Nucleus accumbens (tissue), 56 donors: Measurements from ENCODE around the gene KCNH3.
"Not testable (repeated sequence)": the region's sequence is repeated elsewhere in the genome, so short reads cannot be mapped to it uniquely, and the experiment has no call there.

Experiments used
- DNase-seq, 56 donors: peaks; one replicate each; lab custom pipeline; 2025; lab: John Stamatoyannopoulos, UW

Gene KCNH3

DNA sequence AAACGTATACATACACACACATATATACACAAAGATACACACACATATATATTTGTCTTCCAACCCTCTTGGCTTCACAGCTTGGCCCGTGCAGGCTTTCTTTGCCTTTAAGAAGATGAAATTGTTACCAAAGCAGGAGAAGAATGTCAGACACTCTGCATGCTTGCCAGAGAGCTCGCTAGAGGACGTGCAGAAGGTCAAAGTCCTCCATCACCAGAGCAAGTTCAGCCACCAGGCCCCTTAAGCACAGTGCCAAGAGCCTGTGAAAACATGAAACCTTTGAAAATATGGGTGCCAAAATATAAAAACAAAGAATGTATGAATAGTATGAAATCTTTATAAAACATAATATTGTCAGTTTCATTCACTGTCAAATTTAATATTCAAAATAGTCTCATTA, 44.0 kb downstream of the KCNH3 start:
- no peak for DNase-seq

DNA sequence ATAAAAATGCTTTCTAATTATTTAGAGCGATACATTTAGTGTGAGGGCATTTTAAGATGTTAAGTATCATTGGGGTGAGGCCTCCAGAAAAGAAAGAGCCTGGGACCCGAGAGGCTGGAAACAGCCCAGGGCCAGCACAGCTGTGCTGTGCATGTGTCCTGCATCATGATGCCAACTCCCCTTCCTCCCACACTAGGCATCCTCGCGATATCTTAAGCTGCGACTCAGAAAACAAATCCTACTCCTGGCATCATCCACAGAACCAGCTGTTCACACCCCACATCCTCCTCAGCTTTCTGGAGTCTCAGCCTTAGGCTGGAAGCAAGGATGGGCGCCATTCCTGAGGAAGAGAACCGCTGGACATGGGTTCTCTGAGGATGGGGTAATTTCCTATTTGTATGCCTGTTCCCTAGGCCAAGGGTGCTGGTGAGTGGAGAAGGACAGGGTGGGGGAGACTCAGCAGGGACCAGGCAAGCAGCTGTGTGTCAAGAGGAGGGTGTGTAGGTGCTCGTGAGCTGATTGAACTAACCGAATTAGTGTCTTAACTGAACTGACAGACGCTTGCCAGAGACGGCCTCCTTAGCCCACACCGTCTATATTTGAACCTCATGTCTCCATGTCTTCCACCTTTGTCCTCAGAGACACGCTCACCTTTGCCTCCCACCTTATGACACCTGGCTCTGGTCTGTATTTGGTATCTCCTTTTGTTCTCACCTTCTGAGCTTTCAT, 44.7 kb downstream of the KCNH3 start:
- DNase-seq: peak in 11 of 56 donors; percentile 4 to 43 (median 23)

DNA sequence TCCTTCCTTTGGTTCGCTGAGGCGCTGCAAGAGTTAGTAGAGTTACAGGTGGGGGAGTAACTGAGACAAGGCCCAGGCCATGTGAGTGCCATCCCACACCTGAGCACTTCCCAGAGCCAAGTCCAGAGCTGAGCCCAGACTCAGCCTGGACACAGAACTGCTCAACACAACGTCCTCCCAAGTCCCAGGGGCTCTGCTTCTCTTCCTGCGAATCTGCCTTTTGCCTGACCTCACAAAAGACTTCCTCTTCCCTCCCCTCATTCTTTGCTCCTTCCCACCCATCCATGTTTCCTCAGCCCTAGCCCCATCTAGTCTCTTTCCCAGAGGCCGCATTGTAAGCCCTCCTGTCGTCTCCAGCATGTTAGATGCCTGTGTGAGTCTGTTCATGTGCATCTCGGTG, 45.8 kb downstream of the KCNH3 start:
- DNase-seq: no peak

- peak in 10 of 56 donors; percentile 2 to 35 (median 16) for DNase-seq
Observed at GRCh38 chr12:49585477-49586459, 46.9 kb downstream of the KCNH3 start.

- no peak for DNase-seq
Observed at GRCh38 chr12:49587174-49587908, 48.5 kb downstream of the KCNH3 start.

GRCh38 chr12:49588281-49588680, 49.5 kb downstream of the KCNH3 start:
- no peak for DNase-seq

GRCh38 chr12:49588721-49589516, 50.1 kb downstream of the KCNH3 start:
- DNase-seq: peak in 3 of 56 donors; percentile 5 to 46 (median 12)

GRCh38 chr12:49598527-49598926, 59.7 kb downstream of the KCNH3 start:
- DNase-seq: no peak

DNA sequence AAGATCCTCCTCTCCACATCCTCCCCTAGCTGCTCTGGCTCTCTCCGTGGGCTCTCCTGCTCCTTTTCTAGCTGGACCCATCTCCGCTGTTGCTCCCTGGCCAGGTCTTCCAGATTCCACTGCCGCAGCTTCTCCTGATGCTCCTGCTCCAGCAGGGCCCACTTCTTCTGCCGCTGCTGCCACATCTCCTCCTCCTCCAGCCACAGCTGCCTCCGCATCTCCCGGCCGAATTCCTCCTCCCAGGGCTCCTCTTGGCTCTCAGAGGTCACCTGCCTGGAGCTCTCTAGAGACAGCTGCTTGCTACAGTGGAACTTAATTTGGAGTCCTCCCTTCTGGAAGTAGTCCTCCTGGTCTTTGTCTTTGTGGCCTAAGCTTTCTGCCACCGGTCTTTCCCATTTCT, 61.1 kb downstream of the KCNH3 start:
- DNase-seq: no peak

DNA sequence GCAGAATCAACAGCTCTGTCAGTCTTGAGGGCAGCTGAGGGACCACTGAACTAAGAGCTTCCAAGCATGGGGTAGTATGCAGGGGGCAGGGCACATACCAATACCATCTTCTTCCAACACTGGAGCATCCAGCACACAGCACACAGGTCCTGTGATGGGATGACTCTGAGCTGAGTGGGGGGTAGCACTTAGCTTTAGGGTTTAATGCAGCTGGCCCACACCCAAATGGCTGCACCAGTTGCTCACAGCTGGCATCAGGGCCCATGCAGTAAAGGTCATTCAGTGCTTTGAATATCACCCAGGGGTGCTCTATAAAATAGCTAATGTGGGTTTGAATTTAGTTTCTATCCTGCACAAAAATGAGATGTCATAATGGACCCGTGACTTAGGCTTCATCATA, 64.9 kb downstream of the KCNH3 start:
- no peak for DNase-seq

- DNase-seq: no peak
Observed at GRCh38 chr12:49604856-49605255, 66.0 kb downstream of the KCNH3 start.

GRCh38 chr12:49605539-49605938, 66.7 kb downstream of the KCNH3 start, which contains the start of gene FAM186B:
FAM186B (minus strand) TSS chr12:49605639; CDS start chr12:49605477, 162 bp downstream.
- DNase-seq: not testable (repeated sequence)
